OCI-LY3 (cell line): Measurements from ENCODE around the gene DHX35.

Experiments
- CTCF ChIP-seq: fragments of 200-600, 300-600 bp; sonication (generic); IDR thresholded peaks from 2 replicates; pipeline ENCODE4 v1.5.1; 2014; ENCODE audit warnings: antibody characterized with exemption, low read length, low read depth
- EZH2phosphoT487 ChIP-seq: fragments of 200-600 bp; shearing (Covaris generic); IDR thresholded peaks from 2 replicates; pipeline ENCODE4 v1.6.1; 2018; ENCODE audit warnings: antibody characterized with exemption, mixed run types, low read depth

- TF ChIP-seq CTCF (no peak), EZH2phosphoT487 (no peak)
These were observed 13.5 kb downstream of the DHX35 start for GRCh38 chr20:38975539-38976120.
